ENCODE data around the gene CACNA1S.

The CACNA1S gene

GRCh38 chr1:201090541-201090940, 21.7 kb downstream of the CACNA1S start:
- DNase-seq: no peak

DNA sequence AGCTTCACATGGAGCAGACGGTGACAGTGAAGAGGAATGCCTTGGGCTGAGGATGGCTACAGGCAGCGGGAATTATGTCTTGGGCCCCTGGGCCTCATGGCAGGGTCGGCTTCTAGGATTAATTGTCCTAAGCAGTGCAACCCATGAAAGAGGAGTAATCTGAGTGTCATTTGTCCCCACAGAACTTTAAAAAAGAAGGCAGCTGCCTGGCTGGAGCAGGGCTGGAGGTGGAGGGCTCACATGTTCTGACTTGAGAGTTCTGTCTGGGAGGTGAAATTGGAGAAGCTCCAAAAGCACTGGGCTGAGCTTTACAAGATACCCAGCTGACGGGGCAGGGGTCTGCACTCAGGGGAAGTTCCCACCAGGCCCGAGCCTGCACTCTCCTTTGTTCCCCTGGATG, 22.6 kb downstream of the CACNA1S start:
- no peak for DNase-seq

DNA sequence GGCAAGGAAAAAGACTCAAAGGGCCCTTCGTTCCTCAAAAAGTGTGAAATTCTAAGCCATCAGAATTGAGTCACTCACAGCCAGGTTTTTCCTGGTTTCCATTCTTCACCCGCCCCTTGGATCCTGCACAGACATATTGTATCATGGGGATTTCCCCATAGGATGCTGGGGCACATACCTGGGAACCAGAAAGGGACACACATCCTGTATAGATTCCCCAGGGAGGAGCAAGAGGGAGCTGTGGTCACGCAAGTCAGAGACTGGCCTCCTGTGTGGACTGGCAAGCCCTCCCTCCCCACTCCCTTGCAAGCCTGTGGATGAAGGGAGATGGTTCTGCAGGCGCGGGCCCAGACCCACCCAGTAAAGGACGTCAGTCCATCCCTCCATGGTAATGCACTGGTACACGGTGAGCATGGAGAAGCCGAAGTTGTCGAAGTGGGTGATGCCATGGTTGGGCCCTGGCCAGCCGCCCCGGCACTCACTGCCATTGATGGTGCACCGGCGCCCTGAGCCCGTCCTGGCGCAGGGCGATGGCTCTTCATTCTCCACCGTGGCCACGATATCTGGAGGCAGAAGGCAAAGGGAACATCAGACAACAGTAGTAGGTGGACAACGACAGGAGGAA, 23.2 kb downstream of the CACNA1S start:
- no peak for DNase-seq

DNA sequence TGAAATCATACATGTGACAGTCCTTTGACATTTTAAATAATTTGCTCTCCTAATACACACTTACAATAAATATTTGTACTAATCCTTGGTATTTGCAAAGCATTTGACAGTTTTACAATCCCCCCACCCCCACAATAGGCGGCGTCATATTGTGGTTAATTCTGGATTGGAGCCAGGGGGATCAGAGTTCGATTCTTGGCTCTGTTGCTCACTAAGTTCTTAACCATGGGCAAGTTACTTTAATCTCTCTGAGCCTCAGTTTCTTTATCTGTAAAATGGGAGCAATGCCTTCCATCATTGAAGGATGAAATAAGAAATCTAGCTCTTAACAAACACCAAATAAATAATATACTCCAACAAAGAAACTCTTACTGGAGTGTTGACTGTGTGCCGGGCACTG, 23.8 kb downstream of the CACNA1S start:
- no peak for DNase-seq

DNA sequence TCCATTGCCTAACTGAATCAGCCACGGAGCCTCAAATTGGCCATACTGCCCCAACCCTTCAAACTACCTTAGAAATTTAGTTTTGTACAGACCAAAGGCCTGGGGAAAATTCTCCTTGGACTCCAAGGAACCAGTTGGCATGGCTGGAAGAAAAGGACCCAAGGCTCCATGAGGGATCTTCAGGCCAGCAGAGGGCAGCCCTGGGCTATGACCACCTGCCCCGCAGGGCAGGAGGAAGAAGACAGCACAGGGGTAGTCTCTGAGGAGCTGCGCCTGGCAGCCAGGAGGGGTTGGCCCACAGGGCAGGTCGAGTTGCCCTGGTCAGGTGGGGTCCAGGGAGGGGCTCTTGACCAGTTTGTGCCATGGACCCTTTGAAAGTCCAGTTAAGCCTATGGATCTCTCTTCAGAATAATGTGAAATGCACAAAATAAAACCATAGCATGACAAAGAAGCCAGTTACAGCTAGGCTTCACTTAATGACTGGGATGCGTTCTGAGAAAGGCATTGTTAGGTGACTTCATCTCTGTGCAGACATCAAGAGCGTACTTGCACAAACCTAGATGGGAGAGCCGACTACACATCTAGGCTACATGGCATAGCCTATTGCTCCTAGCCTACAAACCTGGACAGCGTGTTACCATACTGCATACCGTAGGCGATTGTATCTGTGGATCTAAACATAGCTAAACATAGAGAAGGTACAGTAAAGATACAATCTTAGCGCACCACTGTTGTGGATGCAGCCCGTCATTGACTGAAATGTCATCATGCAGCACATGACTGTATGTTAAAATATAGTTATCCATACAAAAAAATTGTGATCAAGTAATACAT, 26.1 kb downstream of the CACNA1S start:
- peak; percentile 52 for DNase-seq

DNA sequence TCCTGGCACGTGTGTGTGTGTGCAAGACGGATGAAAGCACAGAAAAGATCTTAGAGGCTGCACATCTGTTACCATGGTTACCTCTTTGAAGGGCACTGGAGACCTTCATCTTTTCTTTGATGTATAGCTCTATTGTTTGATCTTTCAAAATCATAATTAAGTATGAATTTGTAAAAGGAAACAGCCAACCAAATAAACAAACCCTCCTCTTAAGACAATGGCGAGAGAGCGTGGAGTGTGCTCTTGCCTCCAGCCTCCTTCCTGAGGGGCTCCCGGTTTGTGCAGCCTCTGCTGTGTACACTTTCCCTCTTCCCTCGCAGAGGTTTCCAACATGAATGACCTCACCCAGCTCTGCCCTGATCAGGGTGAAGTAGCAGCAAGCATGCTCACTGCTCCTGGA, 27.9 kb downstream of the CACNA1S start:
- no peak for DNase-seq

DNA sequence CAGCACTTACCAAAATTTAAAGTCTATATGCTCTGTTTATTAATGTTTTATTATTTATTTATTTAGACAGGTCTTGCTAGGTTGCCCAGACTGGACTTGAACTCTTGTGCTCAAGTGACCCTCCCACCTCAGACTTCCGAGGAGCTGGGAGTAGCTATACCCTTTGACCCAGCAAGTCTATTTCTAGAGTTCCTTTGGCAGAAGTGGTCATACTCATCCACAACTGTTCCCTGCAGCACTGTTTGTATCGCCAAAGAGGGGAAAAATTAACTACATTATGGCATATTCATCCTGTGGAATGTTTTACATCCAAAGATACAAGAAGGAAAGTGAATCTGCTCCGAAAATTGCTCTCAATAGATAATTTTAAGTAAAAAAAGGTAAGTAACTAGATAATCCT, 28.5 kb downstream of the CACNA1S start:
- DNase-seq: no peak

- no peak for DNase-seq
Observed at GRCh38 chr1:201080135-201080534, 32.1 kb downstream of the CACNA1S start.

GRCh38 chr1:201077736-201078135, 34.5 kb downstream of the CACNA1S start:
- DNase-seq: no peak

DNA sequence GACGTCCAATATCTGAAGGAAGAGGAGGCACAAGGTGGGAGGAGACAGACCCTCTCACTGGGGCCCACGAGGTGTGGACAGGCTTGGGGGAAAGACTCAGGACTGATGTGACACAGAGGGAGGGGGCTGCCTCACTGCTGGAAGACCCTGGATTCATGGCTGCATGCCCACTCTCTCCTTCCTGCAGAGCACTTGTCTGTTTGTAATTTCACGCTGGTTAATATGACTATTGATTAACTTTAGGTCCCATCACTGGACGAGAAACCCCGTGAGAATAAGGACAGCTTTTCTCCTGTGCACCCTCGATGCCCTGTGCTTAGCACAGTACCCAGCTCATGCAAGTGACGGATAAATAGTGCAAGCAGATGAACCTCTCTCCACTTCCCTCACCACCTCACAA, 35.1 kb downstream of the CACNA1S start:
- DNase-seq: no peak

DNA sequence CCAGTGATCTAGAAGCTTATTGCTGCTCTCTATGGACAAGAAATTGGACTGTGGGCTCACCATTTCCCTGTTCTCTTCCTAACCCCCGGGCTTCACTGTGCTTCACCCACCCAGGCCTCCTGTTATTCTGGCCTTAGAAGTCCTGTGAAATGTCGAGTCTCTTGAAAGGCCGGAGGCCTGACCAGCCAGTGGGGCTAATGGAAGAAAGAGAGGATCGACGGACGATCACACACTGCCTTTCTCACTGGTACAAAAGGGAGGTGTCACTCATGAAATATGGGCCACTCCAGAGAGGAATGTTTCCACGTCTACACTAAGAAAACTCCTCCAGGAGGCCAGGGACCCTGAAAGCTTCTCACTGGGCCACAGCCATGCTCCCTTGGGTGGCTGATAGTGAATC, 36.1 kb downstream of the CACNA1S start:
- no peak for DNase-seq

GRCh38 chr1:201074018-201074417, 38.2 kb downstream of the CACNA1S start:
- no peak for DNase-seq

- DNase-seq: no peak
Observed at GRCh38 chr1:201072922-201073321, 39.3 kb downstream of the CACNA1S start.

- no peak for DNase-seq
Observed at GRCh38 chr1:201072149-201072548, 40.1 kb downstream of the CACNA1S start.

DNA sequence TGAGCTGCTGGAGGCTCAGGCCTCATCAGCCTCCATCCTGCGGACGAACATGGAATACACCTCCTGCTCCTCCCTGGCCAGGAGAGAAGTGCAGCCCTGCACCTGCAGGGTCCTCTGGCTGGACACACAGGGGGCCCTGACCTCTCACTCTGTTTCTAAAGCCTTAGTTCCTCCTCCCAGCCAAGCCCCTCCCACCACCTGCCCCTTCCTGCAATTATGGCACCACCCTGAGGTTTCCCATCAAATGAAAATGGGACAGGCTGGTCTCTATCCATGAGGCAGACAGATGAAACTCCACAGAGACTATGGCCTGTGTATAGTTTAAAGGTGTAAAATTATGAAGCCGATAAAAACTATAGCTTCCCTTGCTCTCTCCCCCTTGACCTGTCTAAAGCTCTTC, 42.6 kb downstream of the CACNA1S start:
- DNase-seq: no peak

- no peak for DNase-seq
Observed at GRCh38 chr1:201068976-201069375, 43.2 kb downstream of the CACNA1S start.

DNA sequence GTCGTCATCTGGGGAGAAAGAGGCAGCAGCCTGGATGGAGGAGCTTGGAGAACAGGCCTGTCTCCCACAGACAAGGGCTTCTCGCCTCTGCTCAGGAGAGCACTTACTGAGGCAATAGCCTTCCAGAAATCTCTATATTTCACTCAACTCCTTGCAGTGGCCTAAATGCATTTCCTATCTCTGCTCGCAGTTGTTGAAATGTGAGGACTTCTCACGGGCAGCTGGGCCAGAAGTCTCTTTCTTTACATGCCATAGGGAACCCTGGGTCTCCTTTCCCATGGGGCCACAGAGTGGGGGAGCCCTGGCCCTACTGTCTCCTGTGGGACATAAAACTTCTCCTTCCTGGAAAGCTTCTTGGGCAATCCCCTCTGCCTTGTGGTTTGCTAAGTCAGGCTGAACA, 45.2 kb downstream of the CACNA1S start:
- DNase-seq: no peak

DNA sequence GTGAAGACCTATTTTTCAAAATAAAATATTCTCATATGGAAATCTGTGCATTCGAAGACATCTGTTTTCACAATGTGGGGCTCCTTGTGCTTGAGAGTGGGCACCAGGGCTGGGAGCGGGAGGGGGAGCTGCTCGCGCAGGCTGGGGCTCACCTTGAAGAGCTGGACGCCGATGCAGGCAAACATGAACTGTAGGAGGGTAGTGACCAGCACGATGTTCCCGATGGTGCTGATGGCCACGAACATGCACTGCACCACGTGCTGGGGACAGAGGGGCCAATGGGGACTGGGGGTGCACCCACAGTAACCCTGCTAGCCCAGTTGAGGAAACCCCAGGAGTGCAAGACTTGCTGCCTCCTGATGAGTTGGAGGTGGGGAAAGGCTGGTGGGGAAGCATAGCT, 46.5 kb downstream of the CACNA1S start:
- DNase-seq: no peak

DNA sequence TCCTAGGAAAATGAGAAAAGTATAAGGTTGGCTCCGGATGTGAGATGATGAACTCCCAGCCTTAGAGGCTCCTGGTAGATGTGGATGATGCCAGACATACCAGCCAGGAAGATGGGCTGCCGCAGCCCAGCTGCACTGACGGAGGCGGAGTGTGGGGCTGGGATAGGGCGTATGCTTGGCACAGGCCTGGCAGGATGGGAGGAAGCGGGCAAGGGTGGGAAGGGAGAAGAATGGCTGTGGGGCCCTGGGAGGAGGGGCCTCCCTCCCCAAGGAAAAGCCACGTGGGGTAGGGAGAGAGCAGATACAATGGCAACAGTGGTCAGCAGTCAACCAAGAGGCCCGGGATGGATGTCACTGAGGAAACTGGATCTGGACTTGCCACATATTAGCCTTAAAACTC, 47.4 kb downstream of the CACNA1S start:
- no peak for DNase-seq

- DNase-seq: no peak
Observed at GRCh38 chr1:201063145-201063544, 49.1 kb downstream of the CACNA1S start.

DNA sequence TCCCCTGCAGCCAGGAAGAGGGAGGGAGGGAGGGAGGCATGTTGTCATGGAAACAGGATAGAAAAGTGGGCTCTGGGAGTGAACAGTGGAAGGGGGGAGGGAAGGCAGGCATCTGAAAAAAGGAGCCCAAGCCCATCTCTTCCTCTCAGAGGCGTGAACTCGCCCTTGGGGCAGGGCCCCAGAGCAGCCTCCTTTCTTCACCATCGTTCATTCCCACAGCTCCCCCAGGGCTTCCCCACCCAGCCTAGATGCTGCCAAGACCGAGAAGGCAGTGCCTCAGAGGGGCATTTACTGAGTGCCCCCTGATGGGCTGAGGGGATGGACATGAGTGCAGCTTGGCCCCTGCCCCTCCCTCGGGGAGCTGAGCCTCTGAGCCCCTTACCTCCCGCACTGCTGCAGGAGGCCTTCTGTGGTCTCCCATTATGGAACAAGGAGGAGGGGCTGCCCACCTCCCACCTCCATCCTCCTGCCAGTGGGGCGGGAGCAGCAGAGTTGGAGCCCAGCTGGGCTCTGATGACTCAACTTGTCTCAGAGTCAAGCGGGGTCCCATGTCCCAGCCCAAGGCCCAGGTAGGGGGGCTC, 49.6 kb downstream of the CACNA1S start:
- no peak for DNase-seq

- no peak for DNase-seq
Observed at GRCh38 chr1:201061886-201062285, 50.3 kb downstream of the CACNA1S start.

DNA sequence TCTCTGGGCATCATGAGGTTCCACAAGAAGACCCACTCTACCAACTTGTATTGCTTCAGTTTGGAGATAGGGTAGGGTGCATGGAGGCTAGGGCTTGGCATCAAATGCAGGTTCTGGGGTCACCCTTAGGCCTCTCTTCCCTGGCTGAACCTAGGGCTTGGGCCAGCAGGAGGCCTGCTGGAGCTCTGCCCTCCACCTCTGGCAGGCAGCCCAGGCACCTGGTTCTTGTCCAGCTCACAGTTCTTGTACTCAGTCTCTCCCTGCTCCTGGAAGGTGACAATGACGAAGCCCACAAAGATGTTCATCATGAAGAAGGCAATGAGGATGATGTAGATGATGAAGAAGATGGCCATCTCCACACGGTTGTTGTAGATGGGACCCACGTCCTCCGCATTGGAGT, 51.2 kb downstream of the CACNA1S start:
- no peak for DNase-seq

DNA sequence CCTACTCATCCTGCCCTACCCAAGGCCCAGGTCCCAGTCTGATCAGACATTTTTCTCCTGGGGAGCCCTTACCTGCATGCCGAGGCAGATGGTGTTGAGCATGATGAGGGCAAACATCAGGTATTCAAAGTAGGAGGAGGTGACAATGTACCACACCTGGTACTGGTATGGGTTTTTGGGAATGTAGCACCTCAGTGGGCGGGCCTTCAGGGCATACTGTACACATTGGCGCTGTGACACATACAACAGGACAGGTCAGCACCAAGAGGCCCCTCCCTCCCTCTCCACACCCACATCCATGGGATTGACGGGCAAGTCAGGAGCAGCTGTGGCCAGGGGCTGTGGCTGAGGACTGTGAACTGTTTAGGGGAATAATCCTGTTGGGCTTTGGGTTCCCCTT, 51.6 kb downstream of the CACNA1S start:
- DNase-seq: no peak

Data from activated CD4-positive, alpha-beta T cell treated with anti-CD3 and anti-CD28 coated beads for 48 hours (primary cell).